Measurements from ENCODE around the gene SARS1.
"Not testable (repeated sequence)": the region's sequence is repeated elsewhere in the genome, so short reads cannot be mapped to it uniquely, and the experiment has no call there.

DNA sequence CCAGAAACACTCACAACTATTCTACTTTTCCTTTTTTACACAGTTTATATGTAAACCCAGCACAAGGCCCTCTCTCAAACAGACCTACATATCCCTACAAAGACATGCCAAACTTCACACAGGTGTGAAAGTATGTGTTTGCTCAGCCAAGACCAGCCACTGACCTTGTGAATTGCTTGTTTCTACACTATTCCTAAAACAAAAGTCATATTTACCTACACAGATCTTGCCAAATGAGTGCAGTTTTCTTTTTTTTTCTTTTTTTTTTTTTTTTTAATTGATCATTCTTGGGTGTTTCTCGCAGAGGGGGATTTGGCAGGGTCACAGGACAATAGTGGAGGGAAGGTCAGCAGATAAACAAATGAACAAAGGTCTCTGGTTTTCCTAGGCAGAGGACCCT lies 37.4 kb upstream of the SARS1 start:
- TF ChIP-seq, protein P1, sequence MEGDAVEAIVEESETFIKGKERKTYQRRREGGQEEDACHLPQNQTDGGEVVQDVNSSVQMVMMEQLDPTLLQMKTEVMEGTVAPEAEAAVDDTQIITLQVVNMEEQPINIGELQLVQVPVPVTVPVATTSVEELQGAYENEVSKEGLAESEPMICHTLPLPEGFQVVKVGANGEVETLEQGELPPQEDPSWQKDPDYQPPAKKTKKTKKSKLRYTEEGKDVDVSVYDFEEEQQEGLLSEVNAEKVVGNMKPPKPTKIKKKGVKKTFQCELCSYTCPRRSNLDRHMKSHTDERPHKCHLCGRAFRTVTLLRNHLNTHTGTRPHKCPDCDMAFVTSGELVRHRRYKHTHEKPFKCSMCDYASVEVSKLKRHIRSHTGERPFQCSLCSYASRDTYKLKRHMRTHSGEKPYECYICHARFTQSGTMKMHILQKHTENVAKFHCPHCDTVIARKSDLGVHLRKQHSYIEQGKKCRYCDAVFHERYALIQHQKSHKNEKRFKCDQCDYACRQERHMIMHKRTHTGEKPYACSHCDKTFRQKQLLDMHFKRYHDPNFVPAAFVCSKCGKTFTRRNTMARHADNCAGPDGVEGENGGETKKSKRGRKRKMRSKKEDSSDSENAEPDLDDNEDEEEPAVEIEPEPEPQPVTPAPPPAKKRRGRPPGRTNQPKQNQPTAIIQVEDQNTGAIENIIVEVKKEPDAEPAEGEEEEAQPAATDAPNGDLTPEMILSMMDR (IDR thresholded peaks at IDR 0.05) = not testable (repeated sequence)
- TF ChIP-seq POLR2A (IDR thresholded peaks at IDR 0.05) = not testable (repeated sequence)

Measured in thyroid gland (tissue), 4 donors.